Left ventricle myocardium inferior (tissue), 1 donor: ENCODE results near the gene RUNX1. TPM values are rescaled to one million over a fixed set of nuclear protein-coding genes. Genes with fewer than 3 reads are reported as not detected.
A peak's percentile ranks its signal among the peaks of the same experiment; 100 is the strongest.

Source experiments
- DNase-seq: peaks from one replicate; pipeline ENCODE4 v3.0.0-alpha.2; 2020
- H3K27ac ChIP-seq: fragments of 200-600 bp; replicated peaks from 2 replicates; pipeline ENCODE4 v1.8.0; 2021
- H3K27me3 ChIP-seq: fragments of 200-600 bp; 2 replicates; pipeline ENCODE4 v1.8.0; 2021; ENCODE audit warnings: low read depth
- H3K36me3 ChIP-seq: fragments of 200-600 bp; 2 replicates; pipeline ENCODE4 v1.8.0; 2021
- H3K4me1 ChIP-seq: fragments of 200-600 bp; 2 replicates; pipeline ENCODE4 v1.8.0; 2021
- H3K4me3 ChIP-seq: fragments of 200-600 bp; 2 replicates; pipeline ENCODE4 v1.8.0; 2021; ENCODE audit warnings: mild to moderate bottlenecking, moderate library complexity
- H3K9me3 ChIP-seq: fragments of 200-600 bp; replicated peaks from 2 replicates; pipeline ENCODE4 v1.8.0; 2021
- CTCF ChIP-seq: fragments of 200-600 bp; IDR thresholded peaks from 2 replicates; pipeline ENCODE4 v1.8.0; 2021; ENCODE audit warnings: antibody characterized with exemption, mild to moderate bottlenecking, borderline replicate concordance
- intact Hi-C: fragments of 100-400 bp; cut with micrococcal nuclease; formaldehyde crosslinking; loops from one replicate; pipeline ENCODE4 v1.11.0; 2022
- total RNA-seq: library from RNA; stranded (reverse); fragmentation: NEBNext Ultra II Directional; extraction: Animal tissue kit (Norgen Biotek cat#: 25700); gene quantifications from one replicate; pipeline ENCODE4 v1.2.1, GENCODE V29; 2021
- donor health status: DM: no; HTN: yes; CAD: no; lungs with severe emphysema.

The RUNX1 gene
- total RNA-seq, 1 donor from 2014 or later = 1.5 TPM

- TF ChIP-seq CTCF = no peak
- no peak overlapping the region for H3K27ac ChIP-seq
- peaks cover 78% of the 10 kb centered on the region for H3K27me3 ChIP-seq
- intact Hi-C loops = no loop called here
- DNase-seq = no peak
- peaks cover 29% of the 10 kb centered on the region for H3K4me1 ChIP-seq
- peak overlapping the region; percentile 75 for H3K4me3 ChIP-seq
- no peaks in the 10 kb centered on the region for H3K36me3 ChIP-seq
- no peaks in the 10 kb centered on the region for H3K9me3 ChIP-seq
Observed at GRCh38 chr21:34883491-34884271, 165.4 kb downstream of the RUNX1 start.

- H3K4me1 ChIP-seq = peaks cover 22% of the 10 kb centered on the region
- intact Hi-C loops = no loop called here
- H3K27ac ChIP-seq = no peak overlapping the region
- no peak for DNase-seq
- no peaks in the 10 kb centered on the region for H3K36me3 ChIP-seq
- no peak overlapping the region for H3K4me3 ChIP-seq
- no peak for TF ChIP-seq CTCF
- no peaks in the 10 kb centered on the region for H3K9me3 ChIP-seq
- peaks cover 73% of the 10 kb centered on the region for H3K27me3 ChIP-seq
Observed at GRCh38 chr21:34882719-34883131, 166.4 kb downstream of the RUNX1 start.

- no peaks in the 10 kb centered on the region for H3K9me3 ChIP-seq
- DNase-seq = no peak
- intact Hi-C loops = no loop called here
- H3K27me3 ChIP-seq = peaks cover 70% of the 10 kb centered on the region
- no peak for TF ChIP-seq CTCF
- H3K4me3 ChIP-seq = no peak overlapping the region
- no peak overlapping the region for H3K27ac ChIP-seq
- no peaks in the 10 kb centered on the region for H3K36me3 ChIP-seq
- peaks cover 13% of the 10 kb centered on the region for H3K4me1 ChIP-seq
Observed at GRCh38 chr21:34881839-34882371, 167.2 kb downstream of the RUNX1 start.

- no peak for DNase-seq
- intact Hi-C loops = no loop called here
- Histone ChIP-seq H3K4me1 (peaks cover 8% of the 10 kb centered on the region), H3K27me3 (peaks cover 68% of the 10 kb centered on the region), H3K4me3 (no peak overlapping the region), H3K9me3 (no peaks in the 10 kb centered on the region), H3K36me3 (no peaks in the 10 kb centered on the region), H3K27ac (no peak overlapping the region)
- no peak for TF ChIP-seq CTCF
Observed at GRCh38 chr21:34881421-34881820, 167.7 kb downstream of the RUNX1 start.

GRCh38 chr21:34880401-34880800, 168.7 kb downstream of the RUNX1 start:
- Histone ChIP-seq H3K4me3 (no peak overlapping the region), H3K27ac (no peak overlapping the region), H3K36me3 (no peaks in the 10 kb centered on the region), H3K27me3 (peaks cover 58% of the 10 kb centered on the region), H3K9me3 (no peaks in the 10 kb centered on the region), H3K4me1 (no peaks in the 10 kb centered on the region)
- TF ChIP-seq CTCF = no peak
- intact Hi-C loops = no loop called here
- DNase-seq = no peak
